ENCODE data around the gene CTNNA2.

The CTNNA2 gene

GRCh38 chr2:79619442-79619841 is 106.6 kb downstream of the CTNNA2 start:
- DNase-seq, result no peak

GRCh38 chr2:79619976-79620375 is 107.1 kb downstream of the CTNNA2 start:
- no peak for DNase-seq

- DNase-seq, result no peak
These were observed 107.8 kb downstream of the CTNNA2 start for GRCh38 chr2:79620679-79621078.

GRCh38 chr2:79621252-79621651 is 108.4 kb downstream of the CTNNA2 start:
- no peak for DNase-seq

- no peak for DNase-seq
These were observed 108.9 kb downstream of the CTNNA2 start for GRCh38 chr2:79621755-79622154.

GRCh38 chr2:79622508-79622907 is 109.7 kb downstream of the CTNNA2 start:
- DNase-seq, result no peak

- no peak for DNase-seq
These were observed 114.4 kb downstream of the CTNNA2 start for GRCh38 chr2:79627237-79627636.

- DNase-seq, result no peak
These were observed 117.2 kb downstream of the CTNNA2 start for GRCh38 chr2:79630060-79630459.

GRCh38 chr2:79630972-79631557 is 118.2 kb downstream of the CTNNA2 start:
- DNase-seq, result no peak

- no peak for DNase-seq
These were observed 125.6 kb downstream of the CTNNA2 start for GRCh38 chr2:79638410-79638809.

GRCh38 chr2:79638954-79639353 is 126.1 kb downstream of the CTNNA2 start:
- no peak for DNase-seq

- no peak for DNase-seq
These were observed 127.2 kb downstream of the CTNNA2 start for GRCh38 chr2:79640001-79640400.

- no peak for DNase-seq
These were observed 136.7 kb downstream of the CTNNA2 start for GRCh38 chr2:79649531-79649930.

GRCh38 chr2:79660557-79660956 is 147.7 kb downstream of the CTNNA2 start:
- no peak for DNase-seq

- no peak for DNase-seq
These were observed 152.2 kb downstream of the CTNNA2 start for GRCh38 chr2:79665091-79665490.

- DNase-seq, result no peak
These were observed 153.6 kb downstream of the CTNNA2 start for GRCh38 chr2:79666430-79666829.

GRCh38 chr2:79669714-79670113 is 156.9 kb downstream of the CTNNA2 start:
- no peak for DNase-seq

GRCh38 chr2:79670198-79670597 is 157.3 kb downstream of the CTNNA2 start:
- DNase-seq, result no peak

- DNase-seq, result no peak
These were observed 174.0 kb downstream of the CTNNA2 start for GRCh38 chr2:79686884-79687283.

- no peak for DNase-seq
These were observed 182.4 kb downstream of the CTNNA2 start for GRCh38 chr2:79695248-79695647.

GRCh38 chr2:79697200-79697599 is 184.3 kb downstream of the CTNNA2 start:
- DNase-seq, result no peak

GRCh38 chr2:79700651-79701050 is 187.8 kb downstream of the CTNNA2 start:
- no peak for DNase-seq

- DNase-seq, result no peak
These were observed 190.1 kb downstream of the CTNNA2 start for GRCh38 chr2:79702905-79703304.

GRCh38 chr2:79711098-79711497 is 198.2 kb downstream of the CTNNA2 start:
- no peak for DNase-seq

- no peak for DNase-seq
These were observed 200.4 kb downstream of the CTNNA2 start for GRCh38 chr2:79713131-79713785.
